Measurements from ENCODE around the gene ZEB1. TPM values are rescaled to one million over a fixed set of nuclear protein-coding genes. Genes with fewer than 3 reads are reported as not detected.

The ZEB1 gene
- total and polyA plus RNA-seq, 2 of the 8 experiments (the other 6 are each of a cell fraction or from before 2014, with no cell fraction given) = 0.08 to 0.15 TPM

- TF ChIP-seq CHD1 (IDR thresholded peaks at IDR 0.05; ENCODE audit: low read depth, low read length) = no peak
- no peak for TF ChIP-seq RNF2 (IDR thresholded peaks at IDR 0.05; ENCODE audit: borderline replicate concordance, low read depth, low read length, missing control alignments, poor library complexity, severe bottlenecking)
These were observed 156.5 kb downstream of the ZEB1 start (continued) for GRCh38 chr10:31475519-31475918.
